HEK293 (cell line): ENCODE data around the gene POLR2L.

Source experiments
- CTCF ChIA-PET: fragments of 350-600 bp; formaldehyde crosslinking; extraction: SDS; loops from one replicate; lab custom pipeline; 2021; ENCODE audit warnings: antibody characterized with exemption; lab: Yijun Ruan, JAX
- POLR2A ChIA-PET: fragments of 300-600 bp; formaldehyde crosslinking; extraction: SDS; loops from one replicate; lab custom pipeline; 2020; ENCODE audit warnings: antibody characterized with exemption, inconsistent platforms; lab: Yijun Ruan, JAX
- H3K27ac ChIP-seq: fragments of 200-500 bp; sonication (Bioruptor generic); 2 replicates; pipeline ENCODE4 v1.5.1; 2014; ENCODE audit warnings: low read depth, low read length, control low read depth, inconsistent platforms; ENCODE audit errors: extremely low read depth
- H3K36me3 ChIP-seq, 2 experiments: fragments of 200-500 bp in 1 of 2; sonication (Bioruptor generic) in 1 of 2; 1 replicate in 1 of 2; 2 replicates in 1 of 2; pipeline ENCODE4 v1.5.1; 2014 to 2017; ENCODE audit warnings: inconsistent platforms in 2 of 2, low read length in 2 of 2; ENCODE audit not compliant: control insufficient read depth in 2 of 2, insufficient read depth in 1 of 2
- H3K4me1 ChIP-seq: fragments of 200-500 bp; sonication (Bioruptor generic); 2 replicates; pipeline ENCODE4 v1.5.1; 2014; ENCODE audit warnings: mild to moderate bottlenecking, low read length, inconsistent platforms; ENCODE audit not compliant: control insufficient read depth, insufficient read depth
- H3K4me3 ChIP-seq: 2 replicates; pipeline ENCODE4 v1.5.1; 2011; ENCODE audit warnings: low read depth, mild to moderate bottlenecking, control low read depth, low read length, moderate library complexity
- H3K9me3 ChIP-seq: fragments of 200-500 bp; sonication (Bioruptor generic); 2 replicates; pipeline ENCODE4 v1.5.1; 2014; ENCODE audit warnings: low read depth, low read length, inconsistent platforms; ENCODE audit not compliant: control insufficient read depth, insufficient read depth
- BCL11A ChIP-seq: fragments of 450-650 bp; formaldehyde crosslinking; IDR thresholded peaks from 2 replicates; pipeline ENCODE4 v1.5.1; 2016; ENCODE audit warnings: low read depth, missing biosample characterization, missing genetic modification characterization
- BCL11B ChIP-seq: fragments of 450-650 bp; formaldehyde crosslinking; IDR thresholded peaks from 2 replicates; pipeline ENCODE4 v1.5.1; 2016; ENCODE audit warnings: low read depth, missing biosample characterization, missing genetic modification characterization
- GLIS2 ChIP-seq: fragments of 450-650 bp; formaldehyde crosslinking; IDR thresholded peaks from 2 replicates; pipeline ENCODE4 v1.5.1; 2016; ENCODE audit warnings: missing biosample characterization, missing genetic modification characterization
- HOXA7 ChIP-seq: sonication (generic); formaldehyde crosslinking; IDR thresholded peaks from 2 replicates; pipeline ENCODE4 v1.8.1; 2022; ENCODE audit warnings: missing genetic modification reagents, borderline replicate concordance
- OVOL3 ChIP-seq: fragments of 450-650 bp; formaldehyde crosslinking; IDR thresholded peaks from 2 replicates; pipeline ENCODE4 v1.5.1; 2016; ENCODE audit warnings: missing biosample characterization, missing genetic modification characterization
- SP2 ChIP-seq: fragments of 450-650 bp; formaldehyde crosslinking; IDR thresholded peaks from 2 replicates; pipeline ENCODE4 v1.5.1; 2016; ENCODE audit warnings: missing biosample characterization, missing genetic modification characterization
- ZFHX2 ChIP-seq: fragments of 450-650 bp; formaldehyde crosslinking; conservative IDR thresholded peaks from 2 replicates; pipeline ENCODE4 v1.5.1; 2016; ENCODE audit warnings: missing biosample characterization, missing genetic modification characterization
- ZNF112 ChIP-seq: fragments of 450-650 bp; formaldehyde crosslinking; IDR thresholded peaks from 2 replicates; pipeline ENCODE4 v1.5.0; 2017; ENCODE audit warnings: missing biosample characterization, missing genetic modification characterization
- ZNF19 ChIP-seq: fragments of 450-650 bp; formaldehyde crosslinking; IDR thresholded peaks from 2 replicates; pipeline ENCODE4; 2016; ENCODE audit warnings: missing biosample characterization, missing genetic modification characterization, low read depth
- ZNF311 ChIP-seq: fragments of 450-650 bp; formaldehyde crosslinking; IDR thresholded peaks from 2 replicates; pipeline ENCODE4 v1.5.1; 2017; ENCODE audit warnings: missing biosample characterization, missing genetic modification characterization, borderline replicate concordance
- ZNF341 ChIP-seq: fragments of 450-650 bp; formaldehyde crosslinking; IDR thresholded peaks from 2 replicates; pipeline ENCODE4; 2016; ENCODE audit warnings: low read depth, missing biosample characterization, missing genetic modification characterization
- ZNF585B ChIP-seq: fragments of 450-650 bp; formaldehyde crosslinking; IDR thresholded peaks from 2 replicates; pipeline ENCODE4 v1.5.1; 2016; ENCODE audit warnings: missing biosample characterization, missing genetic modification characterization
- ZNF600 ChIP-seq: fragments of 450-650 bp; formaldehyde crosslinking; IDR thresholded peaks from 2 replicates; pipeline ENCODE4 v1.5.1; 2016; ENCODE audit warnings: missing biosample characterization, missing genetic modification characterization
- ZXDB ChIP-seq: fragments of 450-650 bp; formaldehyde crosslinking; IDR thresholded peaks from 2 replicates; pipeline ENCODE4 v1.5.1; 2016; ENCODE audit warnings: missing biosample characterization, missing genetic modification characterization
- TF ChIP-seq, protein P1 (sequence below): fragments of 450-650 bp; formaldehyde crosslinking; IDR thresholded peaks from 2 replicates; pipeline ENCODE4 v1.5.1; 2017; ENCODE audit warnings: missing biosample characterization, mild to moderate bottlenecking, missing genetic modification characterization, moderate library complexity
- TF ChIP-seq, protein P2 (sequence below): fragments of 450-650 bp; formaldehyde crosslinking; IDR thresholded peaks from 2 replicates; pipeline ENCODE4 v1.5.1; 2016; ENCODE audit warnings: missing biosample characterization, missing genetic modification characterization
- TF ChIP-seq, protein P3 (sequence below): fragments of 450-650 bp; formaldehyde crosslinking; IDR thresholded peaks from 2 replicates; pipeline ENCODE4 v1.5.1; 2017; ENCODE audit warnings: missing biosample characterization, missing genetic modification characterization
- TF ChIP-seq, protein P4 (sequence below): fragments of 450-650 bp; formaldehyde crosslinking; optimal IDR thresholded peaks from 2 replicates; pipeline ENCODE3; 2016; ENCODE audit warnings: missing biosample characterization, mild to moderate bottlenecking, missing genetic modification characterization
- TF ChIP-seq, protein P5 (sequence below): sonication (generic); formaldehyde crosslinking; IDR thresholded peaks from 2 replicates; pipeline ENCODE4 v1.8.1; 2022; ENCODE audit warnings: mild to moderate bottlenecking, moderate library complexity, missing genetic modification reagents
- TF ChIP-seq, protein P6 (sequence below): fragments of 450-650 bp; formaldehyde crosslinking; IDR thresholded peaks from 2 replicates; pipeline ENCODE4 v1.5.1; 2016; ENCODE audit warnings: missing biosample characterization, missing genetic modification characterization

Gene POLR2L

DNA sequence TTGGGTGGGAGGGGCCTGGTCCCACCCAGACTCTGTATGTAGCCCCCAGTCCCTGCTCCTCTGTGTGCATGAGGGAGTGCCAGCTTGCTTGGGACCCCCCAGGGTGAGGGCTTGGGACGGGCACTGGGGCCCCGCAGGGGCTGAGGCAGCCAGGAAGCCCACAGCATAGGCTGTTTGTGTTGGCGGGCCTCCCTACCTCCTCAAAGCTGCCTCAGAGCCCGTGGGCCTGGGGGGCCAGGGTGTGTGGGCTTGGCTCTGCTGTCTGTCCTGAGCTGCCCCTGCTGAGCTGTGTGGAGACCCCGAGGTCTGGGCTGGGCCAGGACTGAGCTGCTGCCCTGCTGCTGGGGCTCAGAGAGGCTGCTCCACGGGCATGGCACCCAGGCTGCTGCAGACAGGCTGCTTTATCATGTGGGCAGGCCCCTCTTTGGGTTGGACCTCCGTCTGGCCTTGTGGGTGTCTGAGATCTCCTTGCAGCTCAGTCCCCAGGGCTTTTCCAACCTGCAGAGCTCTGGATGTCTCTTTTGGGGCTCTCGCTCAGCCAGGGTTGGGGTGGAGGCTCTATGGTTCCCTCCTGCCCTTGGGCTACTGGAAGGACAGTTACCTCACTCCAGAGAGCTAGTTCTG lies 3.7 kb upstream of the POLR2L start (continued):
- TF ChIP-seq ZXDB (peak; percentile 91), GLIS2 (tag by site-specific recombination) (peak; percentile 52; the same call in 1 of the 2 replicates), ZNF311 (tag by site-specific recombination) (no peak), ZNF112 (tag by site-specific recombination) (no peak), HOXA7 (no peak), ZNF585B (tag by site-specific recombination) (no peak), OVOL3 (tag by site-specific recombination) (no peak)
- TF ChIP-seq, protein P1, sequence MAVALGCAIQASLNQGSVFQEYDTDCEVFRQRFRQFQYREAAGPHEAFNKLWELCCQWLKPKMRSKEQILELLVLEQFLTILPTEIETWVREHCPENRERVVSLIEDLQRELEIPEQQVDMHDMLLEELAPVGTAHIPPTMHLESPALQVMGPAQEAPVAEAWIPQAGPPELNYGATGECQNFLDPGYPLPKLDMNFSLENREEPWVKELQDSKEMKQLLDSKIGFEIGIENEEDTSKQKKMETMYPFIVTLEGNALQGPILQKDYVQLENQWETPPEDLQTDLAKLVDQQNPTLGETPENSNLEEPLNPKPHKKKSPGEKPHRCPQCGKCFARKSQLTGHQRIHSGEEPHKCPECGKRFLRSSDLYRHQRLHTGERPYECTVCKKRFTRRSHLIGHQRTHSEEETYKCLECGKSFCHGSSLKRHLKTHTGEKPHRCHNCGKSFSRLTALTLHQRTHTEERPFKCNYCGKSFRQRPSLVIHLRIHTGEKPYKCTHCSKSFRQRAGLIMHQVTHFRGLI (tag by site-specific recombination), result peak; percentile 41; the same call in 1 of the 2 replicates
- TF ChIP-seq, protein P2, sequence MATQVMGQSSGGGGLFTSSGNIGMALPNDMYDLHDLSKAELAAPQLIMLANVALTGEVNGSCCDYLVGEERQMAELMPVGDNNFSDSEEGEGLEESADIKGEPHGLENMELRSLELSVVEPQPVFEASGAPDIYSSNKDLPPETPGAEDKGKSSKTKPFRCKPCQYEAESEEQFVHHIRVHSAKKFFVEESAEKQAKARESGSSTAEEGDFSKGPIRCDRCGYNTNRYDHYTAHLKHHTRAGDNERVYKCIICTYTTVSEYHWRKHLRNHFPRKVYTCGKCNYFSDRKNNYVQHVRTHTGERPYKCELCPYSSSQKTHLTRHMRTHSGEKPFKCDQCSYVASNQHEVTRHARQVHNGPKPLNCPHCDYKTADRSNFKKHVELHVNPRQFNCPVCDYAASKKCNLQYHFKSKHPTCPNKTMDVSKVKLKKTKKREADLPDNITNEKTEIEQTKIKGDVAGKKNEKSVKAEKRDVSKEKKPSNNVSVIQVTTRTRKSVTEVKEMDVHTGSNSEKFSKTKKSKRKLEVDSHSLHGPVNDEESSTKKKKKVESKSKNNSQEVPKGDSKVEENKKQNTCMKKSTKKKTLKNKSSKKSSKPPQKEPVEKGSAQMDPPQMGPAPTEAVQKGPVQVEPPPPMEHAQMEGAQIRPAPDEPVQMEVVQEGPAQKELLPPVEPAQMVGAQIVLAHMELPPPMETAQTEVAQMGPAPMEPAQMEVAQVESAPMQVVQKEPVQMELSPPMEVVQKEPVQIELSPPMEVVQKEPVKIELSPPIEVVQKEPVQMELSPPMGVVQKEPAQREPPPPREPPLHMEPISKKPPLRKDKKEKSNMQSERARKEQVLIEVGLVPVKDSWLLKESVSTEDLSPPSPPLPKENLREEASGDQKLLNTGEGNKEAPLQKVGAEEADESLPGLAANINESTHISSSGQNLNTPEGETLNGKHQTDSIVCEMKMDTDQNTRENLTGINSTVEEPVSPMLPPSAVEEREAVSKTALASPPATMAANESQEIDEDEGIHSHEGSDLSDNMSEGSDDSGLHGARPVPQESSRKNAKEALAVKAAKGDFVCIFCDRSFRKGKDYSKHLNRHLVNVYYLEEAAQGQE (tag by site-specific recombination), result no peak

DNA sequence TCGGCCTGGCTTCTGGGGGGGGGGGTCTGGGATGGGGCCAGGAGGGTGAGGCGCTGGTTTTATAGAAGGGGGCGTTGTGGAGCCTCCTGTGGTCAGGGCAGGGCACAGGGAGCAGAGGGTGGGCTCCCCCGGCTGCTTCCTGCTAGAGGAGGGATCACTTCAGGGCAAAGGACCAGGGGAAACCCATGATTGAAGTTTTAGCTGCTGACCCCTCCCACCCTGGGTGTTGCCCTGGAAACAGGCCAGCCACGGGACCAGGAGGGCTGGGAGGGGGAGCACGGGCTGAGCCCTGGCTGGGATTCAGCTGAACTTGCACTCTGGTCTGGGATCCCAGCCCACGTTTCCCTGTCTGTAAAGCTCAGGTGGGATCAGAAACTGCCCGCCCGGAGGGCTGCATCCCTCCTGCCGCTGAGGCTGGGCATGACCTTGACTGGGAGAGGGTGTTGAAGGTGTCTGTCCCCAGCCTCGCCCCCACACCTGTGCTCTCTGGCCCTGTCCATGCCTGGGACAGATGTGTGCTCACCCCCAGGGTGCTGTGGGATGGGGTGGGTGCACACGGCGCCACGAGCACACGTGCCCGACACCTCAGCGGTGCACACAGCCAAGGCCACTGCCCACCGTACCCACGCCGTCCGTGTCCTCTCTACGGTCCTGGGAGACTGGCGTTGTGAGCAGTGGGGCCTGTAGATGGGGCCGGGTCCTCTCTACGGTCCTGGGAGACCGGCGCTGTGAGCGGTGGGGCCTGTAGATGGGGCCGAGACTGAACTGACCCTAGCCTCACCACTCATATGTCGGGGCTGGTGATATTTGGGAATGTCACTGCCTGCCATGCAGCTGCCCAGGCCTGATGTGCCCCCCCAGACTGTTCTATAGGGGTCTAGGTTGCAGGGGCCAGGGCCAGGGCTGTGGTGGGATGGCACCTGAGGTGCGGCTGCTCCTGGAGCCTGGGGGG lies 2.6 kb upstream of the POLR2L start:
- Histone ChIP-seq H3K4me1 (0 out of 2 replicates have a peak, but pooled peaks cover 6% of the 10 kb centered on the region), H3K27ac (no peak overlapping the region)
- CTCF ChIA-PET, result interaction anchor here (0.6 to 2.3 kb wide), 5 partner anchors 24 to 1305 kb away, joined by 3 to 9 read pairs (median 3); no protein-coding TSS in a partner anchor
- TF ChIP-seq ZNF341 (tag by site-specific recombination) (no peak), BCL11A (tag by site-specific recombination) (0 out of 2 replicates have a peak, but pooled peaks have one; percentile 4), ZNF19 (tag by site-specific recombination) (no peak), ZNF600 (tag by site-specific recombination) (0 out of 2 replicates have a peak, but pooled peaks have one; percentile 15), ZFHX2 (tag by site-specific recombination) (peak; percentile 42), BCL11B (tag by site-specific recombination) (0 out of 2 replicates have a peak, but pooled peaks have one; percentile 16), SP2 (peak; percentile 50)
- TF ChIP-seq, protein P3, sequence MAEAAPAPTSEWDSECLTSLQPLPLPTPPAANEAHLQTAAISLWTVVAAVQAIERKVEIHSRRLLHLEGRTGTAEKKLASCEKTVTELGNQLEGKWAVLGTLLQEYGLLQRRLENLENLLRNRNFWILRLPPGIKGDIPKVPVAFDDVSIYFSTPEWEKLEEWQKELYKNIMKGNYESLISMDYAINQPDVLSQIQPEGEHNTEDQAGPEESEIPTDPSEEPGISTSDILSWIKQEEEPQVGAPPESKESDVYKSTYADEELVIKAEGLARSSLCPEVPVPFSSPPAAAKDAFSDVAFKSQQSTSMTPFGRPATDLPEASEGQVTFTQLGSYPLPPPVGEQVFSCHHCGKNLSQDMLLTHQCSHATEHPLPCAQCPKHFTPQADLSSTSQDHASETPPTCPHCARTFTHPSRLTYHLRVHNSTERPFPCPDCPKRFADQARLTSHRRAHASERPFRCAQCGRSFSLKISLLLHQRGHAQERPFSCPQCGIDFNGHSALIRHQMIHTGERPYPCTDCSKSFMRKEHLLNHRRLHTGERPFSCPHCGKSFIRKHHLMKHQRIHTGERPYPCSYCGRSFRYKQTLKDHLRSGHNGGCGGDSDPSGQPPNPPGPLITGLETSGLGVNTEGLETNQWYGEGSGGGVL (tag by site-specific recombination), result no peak
- TF ChIP-seq, protein P4, sequence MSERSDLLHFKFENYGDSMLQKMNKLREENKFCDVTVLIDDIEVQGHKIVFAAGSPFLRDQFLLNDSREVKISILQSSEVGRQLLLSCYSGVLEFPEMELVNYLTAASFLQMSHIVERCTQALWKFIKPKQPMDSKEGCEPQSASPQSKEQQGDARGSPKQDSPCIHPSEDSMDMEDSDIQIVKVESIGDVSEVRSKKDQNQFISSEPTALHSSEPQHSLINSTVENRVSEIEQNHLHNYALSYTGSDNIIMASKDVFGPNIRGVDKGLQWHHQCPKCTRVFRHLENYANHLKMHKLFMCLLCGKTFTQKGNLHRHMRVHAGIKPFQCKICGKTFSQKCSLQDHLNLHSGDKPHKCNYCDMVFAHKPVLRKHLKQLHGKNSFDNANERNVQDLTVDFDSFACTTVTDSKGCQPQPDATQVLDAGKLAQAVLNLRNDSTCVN (tag by site-specific recombination), result peak; percentile 3
- TF ChIP-seq, protein P5, sequence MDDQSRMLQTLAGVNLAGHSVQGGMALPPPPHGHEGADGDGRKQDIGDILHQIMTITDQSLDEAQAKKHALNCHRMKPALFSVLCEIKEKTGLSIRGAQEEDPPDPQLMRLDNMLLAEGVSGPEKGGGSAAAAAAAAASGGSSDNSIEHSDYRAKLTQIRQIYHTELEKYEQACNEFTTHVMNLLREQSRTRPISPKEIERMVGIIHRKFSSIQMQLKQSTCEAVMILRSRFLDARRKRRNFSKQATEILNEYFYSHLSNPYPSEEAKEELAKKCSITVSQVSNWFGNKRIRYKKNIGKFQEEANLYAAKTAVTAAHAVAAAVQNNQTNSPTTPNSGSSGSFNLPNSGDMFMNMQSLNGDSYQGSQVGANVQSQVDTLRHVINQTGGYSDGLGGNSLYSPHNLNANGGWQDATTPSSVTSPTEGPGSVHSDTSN (CRISPR knock-in tag), result 0 out of 2 replicates have a peak, but pooled peaks have one; percentile 24
- TF ChIP-seq, protein P6, sequence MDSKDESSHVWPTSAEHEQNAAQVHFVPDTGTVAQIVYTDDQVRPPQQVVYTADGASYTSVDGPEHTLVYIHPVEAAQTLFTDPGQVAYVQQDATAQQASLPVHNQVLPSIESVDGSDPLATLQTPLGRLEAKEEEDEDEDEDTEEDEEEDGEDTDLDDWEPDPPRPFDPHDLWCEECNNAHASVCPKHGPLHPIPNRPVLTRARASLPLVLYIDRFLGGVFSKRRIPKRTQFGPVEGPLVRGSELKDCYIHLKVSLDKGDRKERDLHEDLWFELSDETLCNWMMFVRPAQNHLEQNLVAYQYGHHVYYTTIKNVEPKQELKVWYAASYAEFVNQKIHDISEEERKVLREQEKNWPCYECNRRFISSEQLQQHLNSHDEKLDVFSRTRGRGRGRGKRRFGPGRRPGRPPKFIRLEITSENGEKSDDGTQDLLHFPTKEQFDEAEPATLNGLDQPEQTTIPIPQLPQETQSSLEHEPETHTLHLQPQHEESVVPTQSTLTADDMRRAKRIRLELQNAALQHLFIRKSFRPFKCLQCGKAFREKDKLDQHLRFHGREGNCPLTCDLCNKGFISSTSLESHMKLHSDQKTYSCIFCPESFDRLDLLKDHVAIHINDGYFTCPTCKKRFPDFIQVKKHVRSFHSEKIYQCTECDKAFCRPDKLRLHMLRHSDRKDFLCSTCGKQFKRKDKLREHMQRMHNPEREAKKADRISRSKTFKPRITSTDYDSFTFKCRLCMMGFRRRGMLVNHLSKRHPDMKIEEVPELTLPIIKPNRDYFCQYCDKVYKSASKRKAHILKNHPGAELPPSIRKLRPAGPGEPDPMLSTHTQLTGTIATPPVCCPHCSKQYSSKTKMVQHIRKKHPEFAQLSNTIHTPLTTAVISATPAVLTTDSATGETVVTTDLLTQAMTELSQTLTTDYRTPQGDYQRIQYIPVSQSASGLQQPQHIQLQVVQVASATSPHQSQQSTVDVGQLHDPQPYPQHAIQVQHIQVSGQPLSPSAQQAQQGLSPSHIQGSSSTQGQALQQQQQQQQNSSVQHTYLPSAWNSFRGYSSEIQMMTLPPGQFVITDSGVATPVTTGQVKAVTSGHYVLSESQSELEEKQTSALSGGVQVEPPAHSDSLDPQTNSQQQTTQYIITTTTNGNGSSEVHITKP (tag by site-specific recombination), result peak; percentile 54; the same call in 1 of the 2 replicates

More for the DNA sequence above, 2.6 kb upstream of the POLR2L start:
- POLR2A ChIA-PET, result interaction anchor here (0.5 to 6.9 kb wide), 11 partner anchors 14 to 244 kb away, joined by 3 to 70 read pairs (median 3); partner anchors contain the start of genes CD151, CEND1, CRACR2B and PNPLA2
- peak overlapping the region; percentile 2; the same call in 1 of the 2 replicates for H3K4me3 ChIP-seq
- no peaks in the 10 kb centered on the region for H3K9me3 ChIP-seq
- H3K36me3 ChIP-seq, result peaks cover 0 to 13% of the 10 kb centered on the region in 2 experiments; a peak in 1 of 3 replicates
